Fibroblast of upper back skin (primary cell): ENCODE data around the gene KCNJ16.

Experiments
- DNase-seq: peaks from one replicate; pipeline ENCODE4 v3.0.0-alpha.2; 2013

The KCNJ16 gene

DNA sequence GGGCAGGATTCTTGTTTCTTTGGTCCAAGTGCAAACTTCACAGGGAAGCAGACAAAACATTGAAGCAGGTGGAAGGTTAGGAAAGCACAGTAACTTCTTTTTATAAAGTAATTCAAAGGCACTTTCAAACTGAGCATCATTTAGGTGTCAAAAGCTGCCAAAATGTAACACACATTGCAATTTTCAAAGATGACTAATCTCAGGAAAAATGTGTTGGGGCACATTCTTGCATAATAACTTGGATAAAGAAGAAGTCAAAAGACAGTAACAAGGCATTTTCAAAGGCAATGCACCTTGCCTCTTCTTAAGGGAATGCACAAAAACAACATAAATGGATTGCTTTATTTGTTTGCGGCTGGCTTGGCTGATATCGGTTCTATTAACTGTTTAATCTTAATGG is 97.9 kb downstream of the KCNJ16 start:
- peak; percentile 36 for DNase-seq

DNA sequence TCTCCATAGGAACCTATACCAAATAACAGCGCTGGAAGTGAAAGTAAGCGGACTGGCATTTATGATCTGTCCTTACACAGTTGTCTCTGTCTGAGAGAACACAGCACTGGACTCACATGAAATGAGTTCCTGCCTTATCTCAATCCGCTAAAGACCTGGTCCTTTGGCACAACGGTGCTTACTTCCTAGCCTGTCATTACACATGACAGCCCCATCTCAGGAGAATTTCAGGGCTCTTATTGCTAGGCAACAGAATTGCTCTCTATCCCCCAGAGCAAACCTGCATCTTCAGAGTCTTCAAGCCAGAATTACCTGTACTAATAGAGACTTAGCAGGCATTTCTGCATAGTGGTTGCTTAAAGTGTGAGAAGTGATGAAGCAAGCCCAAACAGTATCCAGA is 98.7 kb downstream of the KCNJ16 start:
- no peak for DNase-seq

DNA sequence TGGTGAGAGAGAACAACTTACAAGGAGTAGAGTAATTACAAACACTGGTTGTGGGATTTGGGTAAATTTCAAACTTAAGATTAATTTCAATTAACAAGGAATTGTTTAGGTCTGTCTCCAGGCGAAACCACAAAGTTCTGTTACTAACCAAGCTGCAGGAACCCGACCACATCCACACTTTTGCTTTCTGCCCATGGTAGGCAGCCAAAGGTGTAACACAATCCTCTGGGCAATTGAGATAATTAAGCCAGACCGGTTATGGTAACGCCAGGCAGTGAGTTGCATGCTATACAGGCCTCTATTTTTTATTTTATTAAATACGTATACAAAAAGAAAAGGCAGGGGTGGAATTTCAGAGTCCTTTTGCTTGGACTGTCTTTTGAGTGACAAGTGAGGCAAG is 106.4 kb downstream of the KCNJ16 start:
- DNase-seq: no peak

DNA sequence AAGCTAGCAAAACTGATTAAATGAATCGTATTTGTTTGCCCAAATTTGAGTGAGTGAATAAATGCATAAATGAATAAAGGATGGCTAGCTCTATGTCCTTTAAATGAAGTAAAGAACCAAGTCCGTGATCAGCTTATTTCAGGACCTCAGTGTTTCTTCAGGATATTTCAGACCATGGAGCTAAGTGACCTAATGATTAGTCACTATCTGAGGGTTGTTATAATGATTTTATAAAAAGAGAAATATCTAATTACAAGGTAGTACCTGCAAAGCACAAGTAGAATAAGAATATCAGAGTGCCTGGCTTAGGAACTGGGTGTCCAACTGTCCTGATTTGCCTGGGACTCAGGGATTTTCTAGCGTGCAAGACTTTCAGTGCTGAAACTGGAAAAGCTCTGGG is 106.8 kb downstream of the KCNJ16 start:
- no peak for DNase-seq

DNA sequence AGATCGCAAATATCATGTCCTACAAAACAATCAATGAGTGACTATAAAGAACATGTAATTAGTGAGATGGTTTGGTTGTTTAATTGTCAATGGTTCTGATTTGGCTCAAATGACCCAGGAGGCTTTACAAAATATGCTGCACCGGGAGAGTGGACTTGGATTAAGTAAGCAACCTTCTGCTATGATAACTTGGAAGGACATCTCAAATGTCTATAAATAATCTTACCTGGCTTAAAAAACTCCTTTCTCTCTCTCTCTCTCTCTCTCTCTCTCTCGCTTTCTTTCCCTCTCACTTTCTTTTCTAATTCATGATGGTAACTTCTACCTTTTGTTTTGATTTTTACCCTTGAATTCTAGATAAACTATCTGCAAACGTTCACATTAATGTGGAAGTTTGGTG is 108.5 kb downstream of the KCNJ16 start:
- DNase-seq: no peak

DNA sequence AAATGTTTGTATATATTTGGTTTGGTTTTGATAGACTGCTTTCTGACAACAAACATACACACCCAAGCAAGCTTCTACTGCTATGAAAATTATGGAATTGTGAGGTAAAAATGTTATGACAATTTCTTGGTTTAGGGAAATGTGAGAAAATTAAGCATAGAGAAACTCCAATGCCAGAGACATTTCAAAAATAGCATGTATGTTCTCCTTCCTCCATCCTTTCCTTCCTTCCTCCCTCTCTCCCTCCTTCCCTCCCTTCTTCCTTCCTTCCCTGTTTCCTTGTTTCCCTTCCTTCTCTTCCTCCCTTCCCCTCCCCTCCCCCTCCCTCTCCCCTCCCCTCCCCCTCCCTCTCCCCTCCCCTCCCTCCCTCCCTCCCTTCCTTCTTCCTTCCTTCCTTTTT is 109.2 kb downstream of the KCNJ16 start:
- DNase-seq: no peak

DNA sequence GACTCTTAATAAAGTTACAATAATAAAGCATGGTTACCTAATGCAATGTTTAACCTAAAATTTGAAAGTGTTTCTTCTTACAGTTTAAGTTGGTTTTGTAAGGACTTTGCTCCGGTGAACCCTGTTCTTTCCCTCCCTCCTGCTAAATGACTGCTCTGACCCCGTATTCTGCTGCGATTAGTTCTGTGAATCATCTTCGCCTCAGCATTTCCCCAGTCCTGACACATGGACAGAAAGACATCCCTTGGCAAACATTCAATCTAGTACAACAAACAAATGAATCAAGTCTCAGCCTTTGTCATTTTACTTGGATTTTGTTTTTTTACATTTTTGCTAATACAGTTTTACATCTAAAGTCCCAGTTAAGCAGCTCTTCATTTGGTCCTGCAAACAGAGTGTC is 109.7 kb downstream of the KCNJ16 start:
- DNase-seq: peak; percentile 72
